SK-N-SH treated with all-trans-retinoic acid at 6 μM for 48 hours (cell line): ENCODE measurements around the gene CRADD.

Experiments used
- ATAC-seq: fragments of 200-7000 bp; cut with Tn5 transposase; 3 replicates; pipeline ENCODE4 v1.9.1; 2020; ENCODE audit warnings: mild to moderate bottlenecking, moderate library complexity
- ARNTL ChIP-seq: fragments of 450-650 bp; formaldehyde crosslinking; IDR thresholded peaks from 2 replicates; pipeline ENCODE4 v1.5.0; 2020; ENCODE audit warnings: low read depth, mild to moderate bottlenecking, moderate library complexity, borderline replicate concordance
- BACH2 ChIP-seq: fragments of 250-450 bp; sonication (Bioruptor Pico); IDR thresholded peaks from 2 replicates; pipeline ENCODE4 v1.9.0; 2021; ENCODE audit warnings: mild to moderate bottlenecking, borderline replicate concordance
- ESRRG ChIP-seq: fragments of 250-450 bp; sonication (Bioruptor Pico); IDR thresholded peaks from 2 replicates; pipeline ENCODE4 v1.6.1; 2021; ENCODE audit warnings: mild to moderate bottlenecking
- GLIS3 ChIP-seq: fragments of 250-450 bp; sonication (Bioruptor Pico); IDR thresholded peaks from 2 replicates; pipeline ENCODE4 v1.5.0; 2020; ENCODE audit warnings: mild to moderate bottlenecking, moderate library complexity
- ISL1 ChIP-seq: fragments of 250-450 bp; sonication (Bioruptor Pico); IDR thresholded peaks from 2 replicates; pipeline ENCODE4 v2.1.2; 2022; ENCODE audit warnings: mild to moderate bottlenecking, moderate library complexity
- OSR1 ChIP-seq: fragments of 250-450 bp; sonication (Bioruptor Pico); IDR thresholded peaks from 2 replicates; pipeline ENCODE4 v1.8.0; 2022; ENCODE audit warnings: moderate library complexity, mild to moderate bottlenecking, inconsistent platforms
- PPARA ChIP-seq: fragments of 250-450 bp; sonication (Bioruptor Pico); IDR thresholded peaks from 2 replicates; pipeline ENCODE4 v1.5.0; 2020; ENCODE audit warnings: mild to moderate bottlenecking, borderline replicate concordance
- RARB ChIP-seq: fragments of 250-450 bp; sonication (Bioruptor Pico); IDR thresholded peaks from 2 replicates; pipeline ENCODE4 v1.8.0; 2021; ENCODE audit warnings: mild to moderate bottlenecking, moderate library complexity
- SNAI2 ChIP-seq: fragments of 250-450 bp; sonication (Bioruptor Pico); IDR thresholded peaks from 2 replicates; pipeline ENCODE4 v1.5.0; 2020; ENCODE audit warnings: mild to moderate bottlenecking, moderate library complexity
- TCF4 ChIP-seq: fragments of 250-450 bp; sonication (Bioruptor Pico); IDR thresholded peaks from 2 replicates; pipeline ENCODE4 v1.8.0; 2021; ENCODE audit warnings: mild to moderate bottlenecking, moderate library complexity, borderline replicate concordance
- TOX ChIP-seq: fragments of 250-450 bp; sonication (Bioruptor Pico); IDR thresholded peaks from 2 replicates; pipeline ENCODE4 v1.8.0; 2021; ENCODE audit warnings: mild to moderate bottlenecking, moderate library complexity, borderline replicate concordance
- ZC3H10 ChIP-seq: fragments of 250-450 bp; sonication (Bioruptor Pico); IDR thresholded peaks from 2 replicates; pipeline ENCODE4 v1.5.1; 2021; ENCODE audit warnings: mild to moderate bottlenecking, moderate library complexity
- ZFP3 ChIP-seq: fragments of 250-450 bp; sonication (Bioruptor Pico); IDR thresholded peaks from 2 replicates; pipeline ENCODE4 v1.5.0; 2020; ENCODE audit warnings: mild to moderate bottlenecking, moderate library complexity
- ZFP30 ChIP-seq: fragments of 450-650 bp; formaldehyde crosslinking; IDR thresholded peaks from 2 replicates; pipeline ENCODE4 v1.5.0; 2022; ENCODE audit warnings: mild to moderate bottlenecking, moderate library complexity
- ZNF565 ChIP-seq: fragments of 450-650 bp; formaldehyde crosslinking; conservative IDR thresholded peaks from 2 replicates; pipeline ENCODE4 v1.5.0; 2020; ENCODE audit warnings: low read depth, mild to moderate bottlenecking, moderate library complexity
- ZNF70 ChIP-seq: fragments of 450-650 bp; formaldehyde crosslinking; IDR thresholded peaks from 2 replicates; pipeline ENCODE4 v1.5.0; 2020; ENCODE audit warnings: mild to moderate bottlenecking, moderate library complexity
- ZNF8 ChIP-seq: fragments of 450-650 bp; formaldehyde crosslinking; IDR thresholded peaks from 2 replicates; pipeline ENCODE4 v1.5.0; 2020; ENCODE audit warnings: mild to moderate bottlenecking, moderate library complexity
- TF ChIP-seq, protein P1 (sequence below): fragments of 250-450 bp; sonication (Bioruptor Pico); IDR thresholded peaks from 2 replicates; pipeline ENCODE4 v1.5.1; 2020; ENCODE audit warnings: low read depth, mild to moderate bottlenecking, moderate library complexity
- TF ChIP-seq, protein P2 (sequence below): fragments of 250-450 bp; sonication (Bioruptor Pico); IDR thresholded peaks from 2 replicates; pipeline ENCODE4 v1.5.0; 2020; ENCODE audit warnings: mild to moderate bottlenecking, moderate library complexity
- TF ChIP-seq, protein P3 (sequence below): fragments of 250-450 bp; sonication (Bioruptor Pico); IDR thresholded peaks from 2 replicates; pipeline ENCODE4 v1.8.0; 2020; ENCODE audit warnings: mild to moderate bottlenecking, moderate library complexity, borderline replicate concordance
- TF ChIP-seq, protein P4 (sequence below): fragments of 250-450 bp; sonication (Bioruptor Pico); IDR thresholded peaks from 2 replicates; pipeline ENCODE4 v1.5.1; 2021; ENCODE audit warnings: mild to moderate bottlenecking, moderate library complexity
- TF ChIP-seq, protein P5 (sequence below): fragments of 250-450 bp; sonication (Bioruptor Pico); IDR thresholded peaks from 2 replicates; pipeline ENCODE4 v1.8.0; 2021; ENCODE audit warnings: low read depth, mild to moderate bottlenecking, moderate library complexity, borderline replicate concordance

The CRADD gene

DNA sequence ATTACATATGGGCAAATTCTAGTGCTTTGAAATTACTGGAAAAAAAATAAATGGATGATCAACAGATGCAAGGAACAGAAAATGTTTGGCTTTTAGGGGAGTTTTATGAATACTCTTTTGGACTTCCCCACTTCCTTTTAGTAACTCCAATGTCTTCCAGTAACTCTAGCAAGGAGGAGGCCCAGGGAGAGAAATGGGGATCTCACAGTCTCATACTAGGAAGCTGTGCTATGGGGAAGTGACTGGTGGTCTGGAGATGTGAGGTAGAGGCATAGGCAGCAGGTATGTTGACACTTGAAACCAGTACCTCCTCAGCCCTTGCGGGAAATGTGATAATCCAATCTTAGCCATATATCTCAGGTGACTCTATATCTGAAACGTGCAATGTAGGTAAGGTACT, 68.1 kb downstream of the CRADD start:
- TF ChIP-seq ZFP3 (CRISPR knock-in tag) (no peak), ARNTL (CRISPR knock-in tag) (no peak), BACH2 (no peak), ZC3H10 (CRISPR knock-in tag) (no peak), ZNF8 (CRISPR knock-in tag) (no peak), ZFP30 (CRISPR knock-in tag) (no peak), SNAI2 (CRISPR knock-in tag) (no peak), ESRRG (CRISPR knock-in tag) (no peak), TOX (CRISPR knock-in tag) (no peak), TCF4 (CRISPR knock-in tag) (no peak), OSR1 (no peak), RARB (CRISPR knock-in tag) (no peak), GLIS3 (CRISPR knock-in tag) (no peak)
- TF ChIP-seq, protein P1, sequence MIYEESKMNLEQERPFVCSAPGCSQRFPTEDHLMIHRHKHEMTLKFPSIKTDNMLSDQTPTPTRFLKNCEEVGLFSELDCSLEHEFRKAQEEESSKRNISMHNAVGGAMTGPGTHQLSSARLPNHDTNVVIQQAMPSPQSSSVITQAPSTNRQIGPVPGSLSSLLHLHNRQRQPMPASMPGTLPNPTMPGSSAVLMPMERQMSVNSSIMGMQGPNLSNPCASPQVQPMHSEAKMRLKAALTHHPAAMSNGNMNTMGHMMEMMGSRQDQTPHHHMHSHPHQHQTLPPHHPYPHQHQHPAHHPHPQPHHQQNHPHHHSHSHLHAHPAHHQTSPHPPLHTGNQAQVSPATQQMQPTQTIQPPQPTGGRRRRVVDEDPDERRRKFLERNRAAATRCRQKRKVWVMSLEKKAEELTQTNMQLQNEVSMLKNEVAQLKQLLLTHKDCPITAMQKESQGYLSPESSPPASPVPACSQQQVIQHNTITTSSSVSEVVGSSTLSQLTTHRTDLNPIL = no peak
- TF ChIP-seq, protein P2, sequence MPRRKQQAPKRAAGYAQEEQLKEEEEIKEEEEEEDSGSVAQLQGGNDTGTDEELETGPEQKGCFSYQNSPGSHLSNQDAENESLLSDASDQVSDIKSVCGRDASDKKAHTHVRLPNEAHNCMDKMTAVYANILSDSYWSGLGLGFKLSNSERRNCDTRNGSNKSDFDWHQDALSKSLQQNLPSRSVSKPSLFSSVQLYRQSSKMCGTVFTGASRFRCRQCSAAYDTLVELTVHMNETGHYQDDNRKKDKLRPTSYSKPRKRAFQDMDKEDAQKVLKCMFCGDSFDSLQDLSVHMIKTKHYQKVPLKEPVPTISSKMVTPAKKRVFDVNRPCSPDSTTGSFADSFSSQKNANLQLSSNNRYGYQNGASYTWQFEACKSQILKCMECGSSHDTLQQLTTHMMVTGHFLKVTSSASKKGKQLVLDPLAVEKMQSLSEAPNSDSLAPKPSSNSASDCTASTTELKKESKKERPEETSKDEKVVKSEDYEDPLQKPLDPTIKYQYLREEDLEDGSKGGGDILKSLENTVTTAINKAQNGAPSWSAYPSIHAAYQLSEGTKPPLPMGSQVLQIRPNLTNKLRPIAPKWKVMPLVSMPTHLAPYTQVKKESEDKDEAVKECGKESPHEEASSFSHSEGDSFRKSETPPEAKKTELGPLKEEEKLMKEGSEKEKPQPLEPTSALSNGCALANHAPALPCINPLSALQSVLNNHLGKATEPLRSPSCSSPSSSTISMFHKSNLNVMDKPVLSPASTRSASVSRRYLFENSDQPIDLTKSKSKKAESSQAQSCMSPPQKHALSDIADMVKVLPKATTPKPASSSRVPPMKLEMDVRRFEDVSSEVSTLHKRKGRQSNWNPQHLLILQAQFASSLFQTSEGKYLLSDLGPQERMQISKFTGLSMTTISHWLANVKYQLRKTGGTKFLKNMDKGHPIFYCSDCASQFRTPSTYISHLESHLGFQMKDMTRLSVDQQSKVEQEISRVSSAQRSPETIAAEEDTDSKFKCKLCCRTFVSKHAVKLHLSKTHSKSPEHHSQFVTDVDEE (CRISPR knock-in tag) = no peak
- TF ChIP-seq, protein P3, sequence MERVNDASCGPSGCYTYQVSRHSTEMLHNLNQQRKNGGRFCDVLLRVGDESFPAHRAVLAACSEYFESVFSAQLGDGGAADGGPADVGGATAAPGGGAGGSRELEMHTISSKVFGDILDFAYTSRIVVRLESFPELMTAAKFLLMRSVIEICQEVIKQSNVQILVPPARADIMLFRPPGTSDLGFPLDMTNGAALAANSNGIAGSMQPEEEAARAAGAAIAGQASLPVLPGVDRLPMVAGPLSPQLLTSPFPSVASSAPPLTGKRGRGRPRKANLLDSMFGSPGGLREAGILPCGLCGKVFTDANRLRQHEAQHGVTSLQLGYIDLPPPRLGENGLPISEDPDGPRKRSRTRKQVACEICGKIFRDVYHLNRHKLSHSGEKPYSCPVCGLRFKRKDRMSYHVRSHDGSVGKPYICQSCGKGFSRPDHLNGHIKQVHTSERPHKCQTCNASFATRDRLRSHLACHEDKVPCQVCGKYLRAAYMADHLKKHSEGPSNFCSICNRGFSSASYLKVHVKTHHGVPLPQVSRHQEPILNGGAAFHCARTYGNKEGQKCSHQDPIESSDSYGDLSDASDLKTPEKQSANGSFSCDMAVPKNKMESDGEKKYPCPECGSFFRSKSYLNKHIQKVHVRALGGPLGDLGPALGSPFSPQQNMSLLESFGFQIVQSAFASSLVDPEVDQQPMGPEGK (CRISPR knock-in tag) = no peak
- TF ChIP-seq, protein P4, sequence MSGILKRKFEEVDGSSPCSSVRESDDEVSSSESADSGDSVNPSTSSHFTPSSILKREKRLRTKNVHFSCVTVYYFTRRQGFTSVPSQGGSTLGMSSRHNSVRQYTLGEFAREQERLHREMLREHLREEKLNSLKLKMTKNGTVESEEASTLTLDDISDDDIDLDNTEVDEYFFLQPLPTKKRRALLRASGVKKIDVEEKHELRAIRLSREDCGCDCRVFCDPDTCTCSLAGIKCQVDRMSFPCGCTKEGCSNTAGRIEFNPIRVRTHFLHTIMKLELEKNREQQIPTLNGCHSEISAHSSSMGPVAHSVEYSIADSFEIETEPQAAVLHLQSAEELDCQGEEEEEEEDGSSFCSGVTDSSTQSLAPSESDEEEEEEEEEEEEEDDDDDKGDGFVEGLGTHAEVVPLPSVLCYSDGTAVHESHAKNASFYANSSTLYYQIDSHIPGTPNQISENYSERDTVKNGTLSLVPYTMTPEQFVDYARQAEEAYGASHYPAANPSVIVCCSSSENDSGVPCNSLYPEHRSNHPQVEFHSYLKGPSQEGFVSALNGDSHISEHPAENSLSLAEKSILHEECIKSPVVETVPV (CRISPR knock-in tag) = no peak
- no peak for ATAC-seq

DNA sequence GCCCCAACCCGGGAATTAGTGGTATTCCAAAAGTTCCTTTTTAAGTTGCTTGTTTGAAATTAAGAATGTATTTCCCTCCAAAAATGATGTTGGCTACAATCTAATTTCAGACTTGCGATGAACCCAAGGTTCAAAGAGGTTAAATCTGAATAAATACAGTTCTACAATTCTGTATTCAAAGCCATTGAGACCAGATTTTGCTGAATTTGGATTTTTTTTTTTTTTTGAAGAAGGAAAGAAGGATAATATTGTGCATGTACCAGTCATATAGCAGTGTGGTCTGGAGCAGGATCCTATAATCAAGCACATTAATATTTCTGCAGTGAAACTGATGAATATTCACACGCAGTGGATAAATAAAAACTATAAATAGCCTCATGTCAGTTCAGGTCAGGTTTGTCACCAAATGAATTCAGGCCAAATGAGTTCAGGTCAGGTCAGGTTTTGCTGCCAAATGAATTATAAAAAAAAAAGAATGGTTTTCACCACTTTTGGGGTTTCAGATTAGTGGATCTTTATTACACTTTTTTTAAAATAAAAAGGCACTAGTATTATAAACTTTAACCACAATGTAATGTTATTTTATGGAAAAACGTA, 69.5 kb downstream of the CRADD start:
- ATAC-seq = no peak
- TF ChIP-seq ZC3H10 (CRISPR knock-in tag) = no peak
- no peak for TF ChIP-seq PPARA (CRISPR knock-in tag)
- no peak for TF ChIP-seq SNAI2 (CRISPR knock-in tag)
- TF ChIP-seq, protein P3 (CRISPR knock-in tag) = no peak
- TF ChIP-seq ZNF8 (CRISPR knock-in tag) = no peak
- no peak for TF ChIP-seq ZNF70 (CRISPR knock-in tag)
- TF ChIP-seq TOX (CRISPR knock-in tag) = no peak
- TF ChIP-seq OSR1 = no peak
- no peak for TF ChIP-seq ZNF565
- TF ChIP-seq, protein P4 (CRISPR knock-in tag) = no peak
- TF ChIP-seq, protein P5, sequence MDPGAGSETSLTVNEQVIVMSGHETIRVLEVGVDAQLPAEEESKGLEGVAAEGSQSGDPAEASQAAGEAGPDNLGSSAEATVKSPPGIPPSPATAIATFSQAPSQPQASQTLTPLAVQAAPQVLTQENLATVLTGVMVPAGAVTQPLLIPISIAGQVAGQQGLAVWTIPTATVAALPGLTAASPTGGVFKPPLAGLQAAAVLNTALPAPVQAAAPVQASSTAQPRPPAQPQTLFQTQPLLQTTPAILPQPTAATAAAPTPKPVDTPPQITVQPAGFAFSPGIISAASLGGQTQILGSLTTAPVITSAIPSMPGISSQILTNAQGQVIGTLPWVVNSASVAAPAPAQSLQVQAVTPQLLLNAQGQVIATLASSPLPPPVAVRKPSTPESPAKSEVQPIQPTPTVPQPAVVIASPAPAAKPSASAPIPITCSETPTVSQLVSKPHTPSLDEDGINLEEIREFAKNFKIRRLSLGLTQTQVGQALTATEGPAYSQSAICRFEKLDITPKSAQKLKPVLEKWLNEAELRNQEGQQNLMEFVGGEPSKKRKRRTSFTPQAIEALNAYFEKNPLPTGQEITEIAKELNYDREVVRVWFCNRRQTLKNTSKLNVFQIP (CRISPR knock-in tag) = no peak
- no peak for TF ChIP-seq ZFP30 (CRISPR knock-in tag)
- no peak for TF ChIP-seq GLIS3 (CRISPR knock-in tag)
- TF ChIP-seq ISL1 (CRISPR knock-in tag) = no peak
